Activated CD4-positive, alpha-beta T cell treated with anti-CD3 and anti-CD28 coated beads, Interleukin-2, amount 50 U/mL, for 24 hours (primary cell): ENCODE results near the gene PRKCA.
"Not testable (repeated sequence)": the region's sequence is repeated elsewhere in the genome, so short reads cannot be mapped to it uniquely, and the experiment has no call there.

ENCODE experiments used
- DNase-seq, 2 donors: peaks; one replicate each; pipeline ENCODE4 v3.0.0-alpha.2; 2020; ENCODE audit warnings: low read depth in 1 of 2, low spot score in 1 of 2

PRKCA gene

GRCh38 chr17:66480802-66481201, 178.4 kb downstream of the PRKCA start:
- DNase-seq: no peak

GRCh38 chr17:66481271-66481670, 178.9 kb downstream of the PRKCA start:
- DNase-seq: no peak

- peak in 1 of 2 donors; percentile 9 for DNase-seq
Measured at GRCh38 chr17:66483906-66484305, 181.5 kb downstream of the PRKCA start.

GRCh38 chr17:66485309-66485947, 183.0 kb downstream of the PRKCA start:
- DNase-seq: no peak

- no peak for DNase-seq
Measured at GRCh38 chr17:66487121-66487520, 184.7 kb downstream of the PRKCA start.

GRCh38 chr17:66487981-66488468, 185.6 kb downstream of the PRKCA start:
- no peak for DNase-seq

GRCh38 chr17:66488864-66489263, 186.5 kb downstream of the PRKCA start:
- no peak for DNase-seq

GRCh38 chr17:66489576-66489975, 187.2 kb downstream of the PRKCA start:
- not testable (repeated sequence) for DNase-seq

- DNase-seq: no peak
Measured at GRCh38 chr17:66491213-66491612, 188.8 kb downstream of the PRKCA start.

- no peak for DNase-seq
Measured at GRCh38 chr17:66491665-66492064, 189.3 kb downstream of the PRKCA start.

GRCh38 chr17:66492080-66492479, 189.7 kb downstream of the PRKCA start:
- DNase-seq: no peak

GRCh38 chr17:66492561-66493005, 190.2 kb downstream of the PRKCA start:
- no peak for DNase-seq

- DNase-seq: no peak
Measured at GRCh38 chr17:66493283-66494019, 191.0 kb downstream of the PRKCA start.

- no peak for DNase-seq
Measured at GRCh38 chr17:66494023-66494803, 191.8 kb downstream of the PRKCA start.

- DNase-seq: no peak
Measured at GRCh38 chr17:66495035-66495434, 192.6 kb downstream of the PRKCA start.

GRCh38 chr17:66496306-66496705, 193.9 kb downstream of the PRKCA start:
- DNase-seq: no peak

GRCh38 chr17:66498580-66498979, 196.2 kb downstream of the PRKCA start:
- DNase-seq: no peak

GRCh38 chr17:66506641-66507040, 204.2 kb downstream of the PRKCA start:
- no peak for DNase-seq

GRCh38 chr17:66507103-66507923, 204.9 kb downstream of the PRKCA start:
- no peak for DNase-seq

- no peak for DNase-seq
Measured at GRCh38 chr17:66507982-66508760, 205.8 kb downstream of the PRKCA start.
